Activated B cell treated with CpG ODN at 0.5 μM for 24 hours (primary cell): ENCODE data around the gene ARHGDIG. TPM values are rescaled to one million over a fixed set of nuclear protein-coding genes. Genes with fewer than 3 reads are reported as not detected.

Experiments used
- ATAC-seq: fragments of 200-7000 bp; cut with Tn5 transposase; one replicate; pipeline ENCODE4 v1.10.0; 2021; ENCODE audit warnings: low read depth, mild to moderate bottlenecking, moderate library complexity
- CTCF ChIA-PET: fragments of 350-600 bp; sonication (Branson Sonifier 250); formaldehyde crosslinking; loops from one replicate; lab custom pipeline; 2021; ENCODE audit warnings: antibody characterized with exemption; lab: Charles Lee
- POLR2A ChIA-PET: fragments of 350-600 bp; sonication (Branson Sonifier 250); formaldehyde crosslinking; loops from one replicate; lab custom pipeline; 2021; ENCODE audit warnings: antibody characterized with exemption; lab: Charles Lee
- DNase-seq: peaks from one replicate; pipeline ENCODE4 v3.0.0; 2022
- H3K27ac Mint-ChIP-seq: one replicate; pipeline ENCODE4 v1.8.0; 2020; ENCODE audit warnings: mixed read lengths
- H3K27me3 Mint-ChIP-seq: one replicate; pipeline ENCODE4 v1.8.0; 2021; ENCODE audit warnings: mixed read lengths
- H3K36me3 Mint-ChIP-seq: one replicate; pipeline ENCODE4 v1.8.0; 2021; ENCODE audit warnings: low read depth, mixed read lengths
- H3K4me1 Mint-ChIP-seq: one replicate; pipeline ENCODE4 v1.8.0; 2021; ENCODE audit warnings: mixed read lengths
- H3K4me3 Mint-ChIP-seq: one replicate; pipeline ENCODE4 v1.8.0; 2020; ENCODE audit warnings: mild to moderate bottlenecking, mixed read lengths
- H3K9me3 Mint-ChIP-seq: one replicate; pipeline ENCODE4 v1.8.0; 2020; ENCODE audit warnings: mixed read lengths
- intact Hi-C: fragments of 100-400 bp; cut with micrococcal nuclease; formaldehyde crosslinking; loops from one replicate; pipeline ENCODE4 v1.15.1; 2024
- total RNA-seq: library from RNA; stranded (reverse); gene quantifications from 2 replicates; pipeline ENCODE4 v1.2.3, GENCODE V29; 2022
- TF ChIP-seq, protein P1 (sequence below): fragments of 200-600 bp; IDR thresholded peaks from one replicate; pipeline ENCODE4 v1.8.0; 2022; ENCODE audit warnings: antibody characterized with exemption, mild to moderate bottlenecking

ARHGDIG gene
- total RNA-seq, 1 donor from 2014 or later: not detected

- Mint-ChIP-seq H3K9me3 (no peaks in the 10 kb centered on the region), H3K4me3 (no peak overlapping the region), H3K27ac (no peak overlapping the region), H3K4me1 (no peaks in the 10 kb centered on the region), H3K27me3 (no peaks in the 10 kb centered on the region), H3K36me3 (peaks cover 51% of the 10 kb centered on the region)
- DNase-seq (no peak), ATAC-seq (no peak)
- intact Hi-C loops: no loop called here
- ChIA-PET POLR2A (no interaction called here), CTCF (no interaction called here)
- TF ChIP-seq, protein P1, sequence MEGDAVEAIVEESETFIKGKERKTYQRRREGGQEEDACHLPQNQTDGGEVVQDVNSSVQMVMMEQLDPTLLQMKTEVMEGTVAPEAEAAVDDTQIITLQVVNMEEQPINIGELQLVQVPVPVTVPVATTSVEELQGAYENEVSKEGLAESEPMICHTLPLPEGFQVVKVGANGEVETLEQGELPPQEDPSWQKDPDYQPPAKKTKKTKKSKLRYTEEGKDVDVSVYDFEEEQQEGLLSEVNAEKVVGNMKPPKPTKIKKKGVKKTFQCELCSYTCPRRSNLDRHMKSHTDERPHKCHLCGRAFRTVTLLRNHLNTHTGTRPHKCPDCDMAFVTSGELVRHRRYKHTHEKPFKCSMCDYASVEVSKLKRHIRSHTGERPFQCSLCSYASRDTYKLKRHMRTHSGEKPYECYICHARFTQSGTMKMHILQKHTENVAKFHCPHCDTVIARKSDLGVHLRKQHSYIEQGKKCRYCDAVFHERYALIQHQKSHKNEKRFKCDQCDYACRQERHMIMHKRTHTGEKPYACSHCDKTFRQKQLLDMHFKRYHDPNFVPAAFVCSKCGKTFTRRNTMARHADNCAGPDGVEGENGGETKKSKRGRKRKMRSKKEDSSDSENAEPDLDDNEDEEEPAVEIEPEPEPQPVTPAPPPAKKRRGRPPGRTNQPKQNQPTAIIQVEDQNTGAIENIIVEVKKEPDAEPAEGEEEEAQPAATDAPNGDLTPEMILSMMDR: no peak
Measured at GRCh38 chr16:263182-263774, 17.1 kb upstream of the ARHGDIG start.

DNA sequence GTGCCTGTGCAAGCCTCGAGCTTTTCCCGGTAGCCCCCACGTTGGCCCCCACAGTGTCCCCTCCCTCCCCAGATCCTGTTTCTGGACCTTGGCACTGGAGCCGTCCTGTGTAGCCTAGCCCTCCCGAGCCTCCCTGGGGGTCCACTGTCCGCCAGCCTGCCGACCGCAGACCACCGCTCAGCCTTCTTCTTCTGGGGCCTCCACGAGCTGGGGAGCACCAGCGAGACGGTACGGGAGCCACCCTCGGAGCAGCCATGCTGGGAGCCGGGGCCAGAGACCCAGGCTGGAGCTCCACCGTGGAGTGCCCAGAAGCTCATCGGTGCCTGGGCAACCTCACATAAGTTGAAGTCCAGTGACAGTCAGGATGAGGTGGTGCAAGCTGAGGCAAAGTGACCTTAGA, 16.4 kb upstream of the ARHGDIG start:
- no peak for ATAC-seq
- H3K36me3 Mint-ChIP-seq: peaks cover 49% of the 10 kb centered on the region
- CTCF ChIA-PET: no interaction called here
- intact Hi-C loops: no loop called here
- no peaks in the 10 kb centered on the region for H3K27me3 Mint-ChIP-seq
- no peak for DNase-seq
- POLR2A ChIA-PET: no interaction called here
- no peaks in the 10 kb centered on the region for H3K4me1 Mint-ChIP-seq
- H3K4me3 Mint-ChIP-seq: no peak overlapping the region
- H3K9me3 Mint-ChIP-seq: no peaks in the 10 kb centered on the region
- H3K27ac Mint-ChIP-seq: no peak overlapping the region
- TF ChIP-seq, protein P1: no peak

- no peaks in the 10 kb centered on the region for H3K27me3 Mint-ChIP-seq
- ATAC-seq: no peak
- intact Hi-C loops: no loop called here
- no peak for DNase-seq
- no peaks in the 10 kb centered on the region for H3K4me1 Mint-ChIP-seq
- CTCF ChIA-PET: no interaction called here
- POLR2A ChIA-PET: interaction anchor here (0.5 kb wide), 1 partner anchor 127 kb away, joined by 3 read pairs; no protein-coding TSS in a partner anchor
- no peak overlapping the region for H3K4me3 Mint-ChIP-seq
- TF ChIP-seq, protein P1: no peak
- peaks cover 44% of the 10 kb centered on the region for H3K36me3 Mint-ChIP-seq
- no peak overlapping the region for H3K27ac Mint-ChIP-seq
- no peaks in the 10 kb centered on the region for H3K9me3 Mint-ChIP-seq
Measured at GRCh38 chr16:264440-264951, 15.9 kb upstream of the ARHGDIG start.

DNA sequence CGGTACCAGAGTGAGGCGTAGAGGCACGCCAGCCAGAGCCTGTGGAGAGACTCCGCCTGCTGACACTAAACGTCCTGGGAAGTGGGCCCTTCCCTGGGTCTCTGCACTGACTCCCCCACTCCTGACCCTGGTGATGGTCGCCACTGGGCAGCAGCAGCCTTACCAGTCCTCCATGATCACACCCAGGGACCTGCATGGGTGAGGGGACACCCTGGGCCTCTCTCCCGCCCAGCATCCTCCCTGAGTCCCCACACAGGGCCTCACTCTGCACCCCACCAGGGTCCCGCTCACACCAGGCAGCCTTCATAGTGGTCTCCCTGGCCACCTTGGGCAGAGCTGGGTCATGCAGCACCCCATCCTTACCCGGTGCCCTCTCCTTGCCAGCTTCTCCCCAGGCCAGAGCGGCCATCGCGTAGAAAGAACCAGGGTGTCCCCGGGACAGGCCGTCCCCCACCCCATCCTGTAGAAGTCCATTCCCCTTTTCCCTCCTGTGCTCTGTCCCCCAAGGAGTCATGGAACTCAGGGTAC, 15.3 kb upstream of the ARHGDIG start:
- ChIA-PET POLR2A (interaction anchor here (0.5 kb wide), 1 partner anchor 127 kb away, joined by 3 read pairs; no protein-coding TSS in a partner anchor), CTCF (no interaction called here)
- no peaks in the 10 kb centered on the region for H3K27me3 Mint-ChIP-seq
- H3K4me3 Mint-ChIP-seq: no peak overlapping the region
- TF ChIP-seq, protein P1: no peak
- no peaks in the 10 kb centered on the region for H3K9me3 Mint-ChIP-seq
- H3K4me1 Mint-ChIP-seq: no peaks in the 10 kb centered on the region
- intact Hi-C loops: no loop called here
- DNase-seq (no peak), ATAC-seq (no peak)
- no peak overlapping the region for H3K27ac Mint-ChIP-seq
- H3K36me3 Mint-ChIP-seq: peaks cover 40% of the 10 kb centered on the region

DNA sequence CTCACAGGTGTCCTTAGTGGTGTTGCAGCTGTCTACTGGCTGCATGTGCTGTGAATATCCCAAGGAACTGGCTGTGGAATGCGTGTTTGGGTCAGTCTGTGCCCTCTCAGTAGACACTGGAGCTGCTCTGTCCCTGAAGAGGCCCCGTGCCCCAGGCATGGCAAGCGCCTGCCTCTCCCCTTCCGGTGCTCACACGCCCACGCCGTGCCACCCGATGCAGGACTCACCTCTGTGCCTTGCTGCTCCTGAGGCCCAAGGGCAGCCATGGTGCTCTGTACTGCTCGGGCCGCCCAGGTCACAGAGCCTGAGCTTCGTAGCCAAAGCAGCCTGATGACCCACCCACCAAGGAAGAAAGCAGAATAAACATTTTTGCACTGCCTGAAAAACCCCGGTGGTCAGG, 14.7 kb upstream of the ARHGDIG start:
- no peaks in the 10 kb centered on the region for H3K9me3 Mint-ChIP-seq
- CTCF ChIA-PET: no interaction called here
- H3K27ac Mint-ChIP-seq: no peak overlapping the region
- H3K27me3 Mint-ChIP-seq: no peaks in the 10 kb centered on the region
- no peak overlapping the region for H3K4me3 Mint-ChIP-seq
- TF ChIP-seq, protein P1: no peak
- H3K4me1 Mint-ChIP-seq: no peaks in the 10 kb centered on the region
- POLR2A ChIA-PET: no interaction called here
- no peak for DNase-seq
- intact Hi-C loops: no loop called here
- no peak for ATAC-seq
- H3K36me3 Mint-ChIP-seq: peaks cover 33% of the 10 kb centered on the region
